Hepatocyte (in vitro differentiated cells): Measurements from ENCODE around the gene CEBPZOS. TPM values are rescaled to one million over a fixed set of nuclear protein-coding genes. Genes with fewer than 3 reads are reported as not detected.
"Not testable (repeated sequence)": the region's sequence is repeated elsewhere in the genome, so short reads cannot be mapped to it uniquely, and the experiment has no call there.

Source experiments
- DNase-seq: peaks from one replicate; pipeline ENCODE4 v3.0.0-alpha.2; 2016; ENCODE audit warnings: low spot score
- H2AFZ ChIP-seq: fragments of 200-600 bp; sonication (generic); 2 replicates; pipeline ENCODE4 v1.6.0; 2016; ENCODE audit warnings: antibody characterized with exemption, mild to moderate bottlenecking
- H3K27ac ChIP-seq: fragments of 200-600 bp; sonication (generic); 2 replicates; pipeline ENCODE4 v1.5.1; 2016; ENCODE audit warnings: mild to moderate bottlenecking
- H3K27me3 ChIP-seq: fragments of 200-600 bp; sonication (generic); 2 replicates; pipeline ENCODE4 v1.6.1; 2016
- H3K36me3 ChIP-seq: fragments of 200-600 bp; sonication (generic); replicated peaks from 2 replicates; pipeline ENCODE4 v1.5.1; 2016; ENCODE audit warnings: low read depth; ENCODE audit not compliant: insufficient read depth
- H3K4me1 ChIP-seq: fragments of 200-600 bp; sonication (generic); 2 replicates; pipeline ENCODE4 v1.5.1; 2016; ENCODE audit warnings: mild to moderate bottlenecking, moderate library complexity; ENCODE audit not compliant: insufficient read depth
- H3K4me2 ChIP-seq: fragments of 200-600 bp; sonication (generic); 2 replicates; pipeline ENCODE4 v1.6.0; 2016
- H3K4me3 ChIP-seq: fragments of 200-600 bp; sonication (generic); 2 replicates; pipeline ENCODE4 v1.5.1; 2016; ENCODE audit warnings: mild to moderate bottlenecking
- H3K79me2 ChIP-seq: fragments of 200-600 bp; sonication (generic); 2 replicates; pipeline ENCODE4 v1.6.0; 2017; ENCODE audit warnings: mild to moderate bottlenecking
- H3K9me2 ChIP-seq: fragments of 200-600 bp; sonication (generic); replicated peaks from 2 replicates; pipeline ENCODE4 v1.6.0; 2017; ENCODE audit warnings: mild to moderate bottlenecking; ENCODE audit not compliant: insufficient read depth
- H3K9me3 ChIP-seq: fragments of 200-600 bp; sonication (generic); 2 replicates; pipeline ENCODE4 v1.5.1; 2016; ENCODE audit warnings: low read depth, mild to moderate bottlenecking
- H4K20me1 ChIP-seq: fragments of 200-600 bp; sonication (generic); 2 replicates; pipeline ENCODE4 v1.6.0; 2016; ENCODE audit warnings: mild to moderate bottlenecking; ENCODE audit not compliant: insufficient read depth, poor library complexity, severe bottlenecking
- EZH2 ChIP-seq: fragments of 200-600 bp; sonication (generic); IDR thresholded peaks from 2 replicates; pipeline ENCODE4 v1.6.1; 2016; ENCODE audit warnings: antibody characterized with exemption, mild to moderate bottlenecking, borderline replicate concordance
- EZH2phosphoT487 ChIP-seq: fragments of 200-600 bp; sonication (generic); IDR thresholded peaks from one replicate; pipeline ENCODE4 v1.6.1; 2018; ENCODE audit warnings: antibody characterized with exemption, mild to moderate bottlenecking, low read depth, moderate library complexity; ENCODE audit not compliant: unreplicated experiment, severe bottlenecking
- WGBS: methylation state at CpG from one replicate; pipeline ENCODE4 v1.1.6; 2016; ENCODE audit warnings: low lambda C conversion rate; ENCODE audit errors: missing lambda C conversion rate; 5-methylcytosine and 5-hydroxymethylcytosine counted together
- polyA plus RNA-seq: library from polyadenylated mRNA; unstranded; fragments of >200 nt; fragmentation: Nextera tagmentation; extraction: Ambion mirVana; gene quantifications from 2 replicates; pipeline ENCODE4 v1.2.1, GENCODE V29; 2016
- total RNA-seq: library from RNA; depleted of rRNA; stranded (reverse); fragments of >200 nt; gene quantifications from 2 replicates; pipeline ENCODE4 v1.2.3, GENCODE V29; 2014
- TF ChIP-seq, protein P1 (sequence below): fragments of 200-600 bp; sonication (generic); IDR thresholded peaks from 2 replicates; pipeline ENCODE4 v1.5.1; 2016; ENCODE audit warnings: antibody characterized with exemption, mild to moderate bottlenecking; ENCODE audit not compliant: poor library complexity

The CEBPZOS gene
- total and polyA plus RNA-seq, 2 experiments from 2014 or later: 11.0 to 13.7 TPM

DNA sequence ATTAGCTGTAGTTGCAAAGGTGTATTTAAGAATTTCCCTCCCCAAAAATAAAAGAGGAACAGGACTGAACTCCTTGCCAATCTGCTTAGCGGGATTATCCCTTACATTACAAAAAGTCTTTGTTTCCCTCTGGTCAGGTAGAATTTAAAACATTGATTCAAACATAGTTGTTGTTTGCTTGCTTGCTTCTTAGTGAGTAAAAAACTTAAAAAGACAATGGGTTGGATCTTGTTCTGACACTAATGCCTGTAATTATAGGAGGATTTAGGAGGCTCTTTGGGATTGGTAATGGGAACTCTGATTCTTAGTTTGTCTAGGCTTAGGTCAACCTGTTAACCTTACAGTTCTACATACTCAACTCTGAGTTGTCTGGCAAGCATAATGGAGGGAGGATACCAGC lies 3.7 kb upstream of the CEBPZOS start:
- Histone ChIP-seq H3K36me3 (no peaks in the 10 kb centered on the region), H4K20me1 (no peaks in the 10 kb centered on the region), H3K27me3 (no peaks in the 10 kb centered on the region), H2AFZ (no peak overlapping the region), H3K9me3 (no peaks in the 10 kb centered on the region), H3K79me2 (peaks cover 2% of the 10 kb centered on the region), H3K27ac (no peak overlapping the region), H3K4me2 (no peak overlapping the region), H3K4me3 (no peak overlapping the region), H3K4me1 (no peaks in the 10 kb centered on the region), H3K9me2 (no peaks in the 10 kb centered on the region)
- no peak for TF ChIP-seq EZH2phosphoT487
- no peak for TF ChIP-seq EZH2
- TF ChIP-seq, protein P1, sequence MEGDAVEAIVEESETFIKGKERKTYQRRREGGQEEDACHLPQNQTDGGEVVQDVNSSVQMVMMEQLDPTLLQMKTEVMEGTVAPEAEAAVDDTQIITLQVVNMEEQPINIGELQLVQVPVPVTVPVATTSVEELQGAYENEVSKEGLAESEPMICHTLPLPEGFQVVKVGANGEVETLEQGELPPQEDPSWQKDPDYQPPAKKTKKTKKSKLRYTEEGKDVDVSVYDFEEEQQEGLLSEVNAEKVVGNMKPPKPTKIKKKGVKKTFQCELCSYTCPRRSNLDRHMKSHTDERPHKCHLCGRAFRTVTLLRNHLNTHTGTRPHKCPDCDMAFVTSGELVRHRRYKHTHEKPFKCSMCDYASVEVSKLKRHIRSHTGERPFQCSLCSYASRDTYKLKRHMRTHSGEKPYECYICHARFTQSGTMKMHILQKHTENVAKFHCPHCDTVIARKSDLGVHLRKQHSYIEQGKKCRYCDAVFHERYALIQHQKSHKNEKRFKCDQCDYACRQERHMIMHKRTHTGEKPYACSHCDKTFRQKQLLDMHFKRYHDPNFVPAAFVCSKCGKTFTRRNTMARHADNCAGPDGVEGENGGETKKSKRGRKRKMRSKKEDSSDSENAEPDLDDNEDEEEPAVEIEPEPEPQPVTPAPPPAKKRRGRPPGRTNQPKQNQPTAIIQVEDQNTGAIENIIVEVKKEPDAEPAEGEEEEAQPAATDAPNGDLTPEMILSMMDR: no peak
- WGBS: 83% methylated on average over 1 of the region's 1 CpG
- no peak for DNase-seq

DNA sequence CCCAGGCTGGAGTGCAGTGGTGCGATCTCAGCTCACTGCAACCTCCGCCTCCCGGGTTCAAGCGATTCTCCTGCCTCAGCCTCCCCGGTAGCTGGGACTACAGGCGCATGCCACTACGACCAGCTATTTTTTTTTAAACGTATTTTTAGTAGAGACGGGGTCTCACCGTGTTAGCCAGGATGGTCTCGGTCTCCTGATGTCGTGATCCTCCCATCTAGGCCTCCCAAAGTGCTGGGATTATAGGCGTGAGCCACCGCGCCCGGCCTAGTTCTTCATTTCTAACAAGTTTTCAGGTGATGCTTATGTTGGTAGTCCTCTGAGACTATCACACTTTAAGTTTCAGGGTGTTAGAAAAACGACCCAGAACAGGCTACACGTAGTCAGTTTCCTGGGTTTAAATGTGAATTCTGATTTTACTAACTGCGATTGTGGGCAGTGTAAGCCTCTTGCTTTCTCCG lies 405 bp upstream of the CEBPZOS start:
- not testable (repeated sequence) for H3K9me2 ChIP-seq, H3K36me3 ChIP-seq, H3K27me3 ChIP-seq, H3K4me1 ChIP-seq, H4K20me1 ChIP-seq, H3K9me3 ChIP-seq, DNase-seq
- Histone ChIP-seq H3K4me2 (peak overlapping the region; percentile 71), H3K27ac (peak overlapping the region; percentile 80), H2AFZ (peak overlapping the region; percentile 69), H3K4me3 (peak overlapping the region; percentile 21), H3K79me2 (peaks cover 12% of the 10 kb centered on the region)
- 93% methylated on average over 20 of the region's 20 CpGs for WGBS

DNA sequence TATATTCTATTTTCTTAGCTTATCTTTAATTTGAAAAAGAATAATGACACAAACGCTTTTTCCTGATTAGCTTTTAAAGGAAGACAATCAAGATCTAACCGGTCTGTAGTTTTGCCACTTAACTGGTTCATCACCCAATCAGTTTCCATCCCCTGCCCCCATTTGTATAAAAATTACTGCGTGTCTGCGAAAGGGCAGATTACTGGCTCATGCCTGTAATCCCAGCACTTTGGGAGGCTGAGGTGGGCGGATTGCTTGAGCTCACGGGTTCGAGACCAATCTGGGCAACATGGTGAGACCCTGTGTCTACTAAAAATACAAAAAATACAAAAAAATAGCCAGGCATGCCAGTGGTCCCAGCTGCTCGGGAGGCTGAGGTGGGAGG lies 2.4 kb downstream of the CEBPZOS start:
- WGBS: 74% methylated on average over 8 of the region's 8 CpGs
- TF ChIP-seq, protein P1: no peak
- no peak for TF ChIP-seq EZH2phosphoT487
- no peak for TF ChIP-seq EZH2
- H3K79me2 ChIP-seq: peaks cover 12% of the 10 kb centered on the region

DNA sequence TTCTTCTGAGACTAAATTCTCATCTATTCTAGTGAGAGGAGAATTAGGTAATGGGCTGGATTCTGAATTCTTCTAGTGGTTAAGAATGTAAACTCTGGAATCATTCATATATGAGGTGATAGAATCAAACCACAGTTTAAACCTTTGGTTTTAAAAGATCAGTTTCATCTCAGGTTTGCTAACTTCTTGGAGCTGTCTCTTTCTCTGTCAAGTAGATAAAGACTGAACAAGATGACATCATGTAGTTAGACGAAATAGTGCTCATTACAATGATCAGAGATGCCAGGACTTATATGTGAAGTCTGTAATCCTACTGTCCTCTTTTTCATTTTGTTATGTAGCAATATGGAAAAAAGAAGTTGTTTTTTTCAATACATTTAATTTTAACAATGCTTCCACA lies 4.9 kb downstream of the CEBPZOS start:
- H3K9me3 ChIP-seq: no peaks in the 10 kb centered on the region
- H3K4me1 ChIP-seq: no peaks in the 10 kb centered on the region
- peaks cover 6% of the 10 kb centered on the region for H3K36me3 ChIP-seq
- no peaks in the 10 kb centered on the region for H3K27me3 ChIP-seq
- no peak overlapping the region for H3K4me2 ChIP-seq
- H3K4me3 ChIP-seq: no peak overlapping the region
- no peak overlapping the region for H2AFZ ChIP-seq
- no peak for DNase-seq
- peaks cover 15% of the 10 kb centered on the region for H3K79me2 ChIP-seq
- no peaks in the 10 kb centered on the region for H4K20me1 ChIP-seq
- WGBS: 78% methylated on average over 1 of the region's 1 CpG
- TF ChIP-seq EZH2phosphoT487: no peak
- H3K27ac ChIP-seq: no peak overlapping the region
- H3K9me2 ChIP-seq: no peaks in the 10 kb centered on the region

More for the DNA sequence above, 2.4 kb downstream of the CEBPZOS start:
- Histone ChIP-seq H3K9me2 (no peaks in the 10 kb centered on the region), H3K27ac (no peak overlapping the region), H3K9me3 (no peaks in the 10 kb centered on the region), H3K4me2 (no peak overlapping the region), H3K36me3 (peaks cover 3% of the 10 kb centered on the region), H3K27me3 (no peaks in the 10 kb centered on the region), H2AFZ (no peak overlapping the region), H3K4me3 (no peak overlapping the region), H4K20me1 (no peaks in the 10 kb centered on the region), H3K4me1 (no peaks in the 10 kb centered on the region)
- no peak for DNase-seq
